ENCODE data around the gene CBL. TPM values are rescaled to one million over a fixed set of nuclear protein-coding genes. Genes with fewer than 3 reads are reported as not detected.
"Not testable (repeated sequence)": the region's sequence is repeated elsewhere in the genome, so short reads cannot be mapped to it uniquely, and the experiment has no call there.

Gene CBL
- total RNA-seq, 4 donors from 2014 or later, result 20.2 to 29.2 (median 25.1) TPM

GRCh38 chr11:119181677-119182412 lies 24.3 kb upstream of the CBL start:
- WGBS, 2 donors (ENCODE audit: low coverage in 1 of 2), result 78 to 100% methylated on average over 2 of the region's 17 CpGs
- Histone ChIP-seq H3K27ac (no peak overlapping the region), H3K4me3 (no peak overlapping the region), H3K27me3 (peaks cover 10% of the 10 kb centered on the region), H3K4me1 (no peaks in the 10 kb centered on the region), H3K36me3 (peaks cover 0 to 62% of the 10 kb centered on the region in 2 donors), H3K9me3 (no peaks in the 10 kb centered on the region)
- TF ChIP-seq CTCF (IDR thresholded peaks at IDR 0.05), result no peak
- no peak for TF ChIP-seq POLR2A (IDR thresholded peaks at IDR 0.05)
- TF ChIP-seq POLR2AphosphoS5 (IDR thresholded peaks at IDR 0.05), result no peak
- no peak for TF ChIP-seq EP300 (IDR thresholded peaks at IDR 0.05)
- ATAC-seq, result no peak

GRCh38 chr11:119184399-119184798 lies 21.7 kb upstream of the CBL start:
- peaks cover 0 to 47% of the 10 kb centered on the region in 2 donors for H3K36me3 ChIP-seq
- not testable (repeated sequence) for ATAC-seq, H3K4me3 ChIP-seq, H3K4me1 ChIP-seq, H3K27ac ChIP-seq, H3K9me3 ChIP-seq
- H3K27me3 ChIP-seq, result peaks cover 19% of the 10 kb centered on the region
- 70 to 76% methylated on average over 7 to 9 of the region's 9 CpGs for WGBS, 2 donors (ENCODE audit: low coverage in 1 of 2)

DNA sequence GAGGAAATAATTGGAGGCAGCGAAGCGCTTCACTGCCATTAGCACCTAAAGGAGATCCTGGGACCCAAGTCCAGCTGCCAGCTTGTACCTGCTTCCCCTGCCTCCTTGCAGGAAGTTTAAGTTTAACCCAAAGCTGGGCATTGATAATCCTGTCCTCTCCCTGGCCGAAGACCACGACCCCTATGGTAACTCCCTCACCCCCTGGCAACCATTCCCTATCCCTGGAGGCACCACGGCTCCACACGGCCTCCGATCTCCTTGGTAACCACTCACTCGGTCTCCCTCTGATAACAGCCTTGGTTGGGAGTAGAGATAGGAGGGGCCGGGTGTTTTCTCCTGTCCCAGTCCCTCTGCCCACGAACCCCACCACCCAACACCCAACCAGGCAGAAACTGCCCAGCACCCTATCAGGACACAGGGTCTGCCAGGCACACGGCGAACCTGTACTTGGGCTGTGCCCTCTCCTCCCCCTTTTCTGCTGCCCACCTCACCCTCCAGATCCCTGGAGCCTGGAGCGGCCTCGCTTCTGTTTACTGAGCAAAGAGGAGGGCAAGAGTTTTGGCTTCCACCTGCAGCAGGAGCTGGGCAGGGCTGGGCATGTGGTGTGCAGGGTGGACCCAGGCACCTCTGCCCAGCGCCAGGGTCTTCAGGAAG lies 20.0 kb upstream of the CBL start:
- ATAC-seq, result no peak
- peaks cover 19% of the 10 kb centered on the region for H3K27me3 ChIP-seq
- peaks cover 0 to 30% of the 10 kb centered on the region in 2 donors for H3K36me3 ChIP-seq
- TF ChIP-seq CTCF (IDR thresholded peaks at IDR 0.05), result no peak
- TF ChIP-seq EP300 (IDR thresholded peaks at IDR 0.05), result no peak
- TF ChIP-seq POLR2AphosphoS5 (IDR thresholded peaks at IDR 0.05), result no peak
- TF ChIP-seq POLR2A (IDR thresholded peaks at IDR 0.05), result no peak
- H3K9me3 ChIP-seq, result no peaks in the 10 kb centered on the region
- no peaks in the 10 kb centered on the region for H3K4me1 ChIP-seq
- H3K27ac ChIP-seq, result no peak overlapping the region
- no peak overlapping the region for H3K4me3 ChIP-seq
- 20 to 47% methylated on average over 8 of the region's 15 CpGs for WGBS, 2 donors (ENCODE audit: low coverage in 1 of 2)

- Histone ChIP-seq H3K9me3 (no peaks in the 10 kb centered on the region), H3K4me3 (no peak overlapping the region), H3K4me1 (no peaks in the 10 kb centered on the region), H3K27me3 (peaks cover 19% of the 10 kb centered on the region), H3K27ac (no peak overlapping the region), H3K36me3 (peaks cover 0 to 18% of the 10 kb centered on the region in 2 donors)
- 62 to 86% methylated on average over 8 to 9 of the region's 21 CpGs for WGBS, 2 donors (ENCODE audit: low coverage in 1 of 2)
- no peak for TF ChIP-seq POLR2AphosphoS5 (IDR thresholded peaks at IDR 0.05)
- TF ChIP-seq CTCF (IDR thresholded peaks at IDR 0.05), result no peak
- no peak for TF ChIP-seq EP300 (IDR thresholded peaks at IDR 0.05)
- no peak for TF ChIP-seq POLR2A (IDR thresholded peaks at IDR 0.05)
- no peak for ATAC-seq
Measured at GRCh38 chr11:119187123-119187892, 18.8 kb upstream of the CBL start.

GRCh38 chr11:119188067-119188466 lies 18.1 kb upstream of the CBL start:
- H3K36me3 ChIP-seq, result peaks cover 0 to 10% of the 10 kb centered on the region in 2 donors
- no peaks in the 10 kb centered on the region for H3K9me3 ChIP-seq
- H3K4me1 ChIP-seq, result no peaks in the 10 kb centered on the region
- WGBS, 2 donors (ENCODE audit: low coverage in 1 of 2), result 33% methylated on average over 1 of the region's 11 CpGs; no CpG with 5 or more reads in 1 of the 2 donors
- TF ChIP-seq POLR2AphosphoS5 (IDR thresholded peaks at IDR 0.05), result no peak
- no peak for TF ChIP-seq CTCF (IDR thresholded peaks at IDR 0.05)
- no peak for TF ChIP-seq EP300 (IDR thresholded peaks at IDR 0.05)
- no peak for TF ChIP-seq POLR2A (IDR thresholded peaks at IDR 0.05)
- H3K27me3 ChIP-seq, result peaks cover 19% of the 10 kb centered on the region
- H3K27ac ChIP-seq, result no peak overlapping the region
- no peak for ATAC-seq
- no peak overlapping the region for H3K4me3 ChIP-seq
